ENCODE results near the gene STRBP. TPM values are rescaled to one million over a fixed set of nuclear protein-coding genes. Genes with fewer than 3 reads are reported as not detected.

The STRBP gene
- total RNA-seq, 2 experiments from 2014 or later = 20.4 to 22.6 TPM

- CTCF ChIA-PET = no interaction called here
- H3K9me3 Mint-ChIP-seq = no peaks in the 10 kb centered on the region
- no peak overlapping the region for H3K4me3 Mint-ChIP-seq
- no peak for DNase-seq
- POLR2A ChIA-PET = no interaction called here
- H3K36me3 Mint-ChIP-seq (ENCODE audit: low read depth) = peaks cover 3% of the 10 kb centered on the region
- no peaks in the 10 kb centered on the region for H3K27me3 Mint-ChIP-seq
- no peaks in the 10 kb centered on the region for H3K4me1 Mint-ChIP-seq
- no peak overlapping the region for H3K27ac Mint-ChIP-seq
Observed at GRCh38 chr9:123104807-123105206, 163.6 kb downstream of the STRBP start.

DNA sequence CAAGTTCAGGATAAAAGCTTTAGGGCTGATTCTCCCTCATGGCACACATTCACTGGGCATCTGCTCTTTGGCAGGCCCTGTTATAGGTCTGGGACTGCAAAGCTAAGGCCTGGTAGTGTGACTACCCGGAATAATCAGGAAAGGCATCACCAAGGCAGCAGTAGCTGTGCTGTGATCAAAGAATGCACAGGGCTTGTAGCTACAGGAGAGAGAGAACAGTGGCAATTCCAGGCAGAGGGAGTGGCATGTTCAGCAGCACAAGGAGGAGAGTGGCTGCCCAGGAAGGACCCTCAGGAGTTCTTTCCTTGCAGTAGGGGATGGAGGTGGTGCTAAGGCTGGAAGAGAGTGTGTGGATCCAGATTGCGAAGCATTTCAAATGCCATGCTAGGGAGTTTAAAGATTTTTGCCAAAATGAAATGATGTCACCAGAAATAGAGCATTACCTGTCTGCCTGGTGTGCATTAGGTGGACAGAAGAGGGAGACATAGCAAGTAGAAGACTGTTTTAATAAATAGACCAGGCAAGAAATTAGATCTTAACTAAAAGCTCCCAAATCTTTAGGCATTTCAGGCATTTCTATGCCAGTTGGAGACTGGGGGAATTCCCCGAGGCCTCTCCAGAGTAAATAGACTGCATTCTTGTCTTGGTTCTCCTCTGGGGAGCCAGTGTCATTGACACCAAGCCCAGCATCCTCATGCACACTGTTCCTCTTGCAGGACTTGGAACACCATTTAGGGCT is 165.8 kb downstream of the STRBP start:
- ChIA-PET POLR2A (no interaction called here), CTCF (interaction anchor here (0.7 to 3.4 kb wide), 5 partner anchors 19 to 246 kb away, joined by 3 to 16 read pairs (median 3); no protein-coding TSS in a partner anchor)
- DNase-seq = no peak
- Mint-ChIP-seq H3K27ac (no peak overlapping the region), H3K36me3 (ENCODE audit: low read depth) (peaks cover 9% of the 10 kb centered on the region), H3K4me3 (no peak overlapping the region), H3K4me1 (no peaks in the 10 kb centered on the region), H3K27me3 (no peaks in the 10 kb centered on the region), H3K9me3 (no peaks in the 10 kb centered on the region)

GRCh38 chr9:123099548-123099947 is 168.8 kb downstream of the STRBP start:
- no peaks in the 10 kb centered on the region for H3K4me1 Mint-ChIP-seq
- no peak for DNase-seq
- H3K9me3 Mint-ChIP-seq = no peaks in the 10 kb centered on the region
- ChIA-PET CTCF (no interaction called here), POLR2A (no interaction called here)
- no peaks in the 10 kb centered on the region for H3K27me3 Mint-ChIP-seq
- H3K27ac Mint-ChIP-seq = no peak overlapping the region
- H3K36me3 Mint-ChIP-seq (ENCODE audit: low read depth) = peaks cover 19% of the 10 kb centered on the region
- H3K4me3 Mint-ChIP-seq = no peak overlapping the region

DNA sequence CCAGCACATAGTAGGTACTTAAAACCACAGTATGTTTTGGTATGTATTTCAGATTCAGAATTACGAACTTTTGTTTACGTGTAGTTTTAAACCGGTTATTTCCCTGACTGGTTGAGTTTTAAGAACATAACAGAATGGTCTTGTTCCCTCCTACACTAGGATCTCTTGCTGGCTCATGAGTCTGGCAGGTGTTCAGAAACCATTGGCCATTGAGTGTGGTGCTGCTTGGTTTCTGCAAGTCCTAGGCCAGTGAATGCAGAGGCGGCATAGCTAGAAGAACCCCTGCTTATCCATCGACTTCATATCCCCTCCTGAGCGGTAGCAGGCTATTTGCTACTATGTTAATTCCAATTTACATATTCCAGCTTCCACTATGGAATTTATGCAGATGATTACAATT is 169.3 kb downstream of the STRBP start:
- POLR2A ChIA-PET = no interaction called here
- Mint-ChIP-seq H3K27ac (no peak overlapping the region), H3K4me3 (no peak overlapping the region), H3K4me1 (no peaks in the 10 kb centered on the region), H3K27me3 (no peaks in the 10 kb centered on the region), H3K9me3 (no peaks in the 10 kb centered on the region), H3K36me3 (ENCODE audit: low read depth) (peaks cover 19% of the 10 kb centered on the region)
- no peak for DNase-seq
- CTCF ChIA-PET = no interaction called here

- ChIA-PET CTCF (no interaction called here), POLR2A (no interaction called here)
- H3K36me3 Mint-ChIP-seq (ENCODE audit: low read depth) = peaks cover 21% of the 10 kb centered on the region
- no peaks in the 10 kb centered on the region for H3K27me3 Mint-ChIP-seq
- H3K9me3 Mint-ChIP-seq = no peaks in the 10 kb centered on the region
- DNase-seq = no peak
- H3K27ac Mint-ChIP-seq = no peak overlapping the region
- no peak overlapping the region for H3K4me3 Mint-ChIP-seq
- H3K4me1 Mint-ChIP-seq = no peaks in the 10 kb centered on the region
Observed at GRCh38 chr9:123098096-123098459, 170.3 kb downstream of the STRBP start.

- POLR2A ChIA-PET = no interaction called here
- Mint-ChIP-seq H3K36me3 (ENCODE audit: low read depth) (peaks cover 25% of the 10 kb centered on the region), H3K4me1 (no peaks in the 10 kb centered on the region), H3K27me3 (no peaks in the 10 kb centered on the region), H3K9me3 (no peaks in the 10 kb centered on the region), H3K27ac (no peak overlapping the region), H3K4me3 (no peak overlapping the region)
- DNase-seq = no peak
- CTCF ChIA-PET = interaction anchor here (0.5 kb wide), 1 partner anchor 29 kb away, joined by 3 read pairs; no protein-coding TSS in a partner anchor
Observed at GRCh38 chr9:123097430-123098095, 170.8 kb downstream of the STRBP start.

GRCh38 chr9:123096987-123097386 is 171.4 kb downstream of the STRBP start:
- peaks cover 29% of the 10 kb centered on the region for H3K36me3 Mint-ChIP-seq (ENCODE audit: low read depth)
- H3K27me3 Mint-ChIP-seq = no peaks in the 10 kb centered on the region
- H3K4me3 Mint-ChIP-seq = no peak overlapping the region
- ChIA-PET CTCF (no interaction called here), POLR2A (no interaction called here)
- H3K27ac Mint-ChIP-seq = no peak overlapping the region
- DNase-seq = no peak
- H3K9me3 Mint-ChIP-seq = no peaks in the 10 kb centered on the region
- H3K4me1 Mint-ChIP-seq = no peaks in the 10 kb centered on the region

GRCh38 chr9:123093141-123093540 is 175.2 kb downstream of the STRBP start:
- H3K36me3 Mint-ChIP-seq (ENCODE audit: low read depth) = peaks cover 25% of the 10 kb centered on the region
- CTCF ChIA-PET = interaction anchor here (0.7 to 2.3 kb wide), 4 partner anchors 10 to 258 kb away, joined by 3 to 11 read pairs (median 5); no protein-coding TSS in a partner anchor
- no peaks in the 10 kb centered on the region for H3K27me3 Mint-ChIP-seq
- no peak for DNase-seq
- no peaks in the 10 kb centered on the region for H3K9me3 Mint-ChIP-seq
- H3K4me3 Mint-ChIP-seq = no peak overlapping the region
- POLR2A ChIA-PET = interaction anchor here (0.7 kb wide), 1 partner anchor 12 kb away, joined by 3 read pairs; no protein-coding TSS in a partner anchor
- no peak overlapping the region for H3K27ac Mint-ChIP-seq
- H3K4me1 Mint-ChIP-seq = no peaks in the 10 kb centered on the region

- Mint-ChIP-seq H3K4me3 (no peak overlapping the region), H3K4me1 (no peaks in the 10 kb centered on the region), H3K27ac (no peak overlapping the region), H3K9me3 (no peaks in the 10 kb centered on the region), H3K27me3 (no peaks in the 10 kb centered on the region), H3K36me3 (ENCODE audit: low read depth) (peaks cover 19% of the 10 kb centered on the region)
- no peak for DNase-seq
- POLR2A ChIA-PET = no interaction called here
- CTCF ChIA-PET = interaction anchor here (0.8 kb wide), 1 partner anchor 258 kb away, joined by 3 read pairs; no protein-coding TSS in a partner anchor
Observed at GRCh38 chr9:123091459-123091858, 176.9 kb downstream of the STRBP start.

DNA sequence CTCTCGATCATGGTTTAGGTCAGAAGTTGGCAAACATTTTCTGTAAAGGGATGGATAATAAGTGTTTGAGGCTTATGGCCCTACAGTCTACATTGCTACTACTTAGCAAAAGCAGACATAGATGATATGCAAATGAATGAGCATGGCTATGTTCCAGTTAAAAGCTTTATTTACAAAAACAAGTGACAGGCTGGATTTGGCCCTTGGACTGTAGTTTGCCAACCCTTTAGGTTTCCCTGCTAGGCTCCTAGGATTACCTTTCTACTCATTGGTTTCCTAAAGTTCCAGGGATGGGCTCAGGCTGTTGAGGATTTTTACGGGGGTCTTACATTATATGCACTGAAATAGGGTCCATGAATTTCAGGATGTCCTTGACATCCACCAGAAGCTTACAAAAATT is 177.4 kb downstream of the STRBP start:
- H3K9me3 Mint-ChIP-seq = no peaks in the 10 kb centered on the region

GRCh38 chr9:123090198-123090896 is 178.0 kb downstream of the STRBP start:
- peaks cover 21% of the 10 kb centered on the region for H3K36me3 Mint-ChIP-seq (ENCODE audit: low read depth)
- no peak overlapping the region for H3K27ac Mint-ChIP-seq
- H3K4me1 Mint-ChIP-seq = peaks cover 3% of the 10 kb centered on the region
- H3K9me3 Mint-ChIP-seq = no peaks in the 10 kb centered on the region
- ChIA-PET CTCF (interaction anchor here (0.6 to 0.8 kb wide), 3 partner anchors 16 to 259 kb away, joined by 3 read pairs; no protein-coding TSS in a partner anchor), POLR2A (interaction anchor here (0.7 kb wide), 1 partner anchor 249 kb away, joined by 4 read pairs; no protein-coding TSS in a partner anchor)
- no peak for DNase-seq
- H3K4me3 Mint-ChIP-seq = no peak overlapping the region
- H3K27me3 Mint-ChIP-seq = no peaks in the 10 kb centered on the region

More for the DNA sequence above, 177.4 kb downstream of the STRBP start:
- Mint-ChIP-seq H3K4me1 (no peaks in the 10 kb centered on the region), H3K36me3 (ENCODE audit: low read depth) (peaks cover 20% of the 10 kb centered on the region), H3K4me3 (no peak overlapping the region), H3K27ac (no peak overlapping the region), H3K27me3 (no peaks in the 10 kb centered on the region)
- ChIA-PET POLR2A (no interaction called here), CTCF (interaction anchor here (0.8 kb wide), 1 partner anchor 259 kb away, joined by 3 read pairs; no protein-coding TSS in a partner anchor)
- DNase-seq = no peak

DNA sequence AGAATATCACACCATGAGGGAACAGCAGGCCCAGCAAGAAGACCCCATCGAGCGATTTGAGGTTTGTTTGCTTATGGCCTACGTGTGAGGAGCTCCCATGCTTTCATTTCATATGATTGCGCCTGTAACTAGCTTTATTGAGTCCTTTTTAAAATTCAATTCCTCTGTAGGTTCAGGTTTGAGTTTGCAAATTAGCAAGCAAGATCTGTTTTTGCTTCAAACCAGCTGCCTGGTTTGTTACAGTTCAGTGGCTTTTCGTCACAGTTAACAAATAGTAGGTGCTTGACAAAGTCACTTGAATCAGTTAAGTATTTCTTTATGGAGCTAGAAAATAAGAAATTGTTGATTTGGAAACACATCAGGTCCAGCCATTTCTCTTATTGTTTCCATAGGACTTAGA is 178.6 kb downstream of the STRBP start:
- ChIA-PET POLR2A (interaction anchor here (0.7 kb wide), 1 partner anchor 250 kb away, joined by 4 read pairs; no protein-coding TSS in a partner anchor), CTCF (interaction anchor here (0.6 to 0.8 kb wide), 2 partner anchors 16 to 259 kb away, joined by 3 read pairs; no protein-coding TSS in a partner anchor)
- no peaks in the 10 kb centered on the region for H3K27me3 Mint-ChIP-seq
- no peak overlapping the region for H3K4me3 Mint-ChIP-seq
- no peak overlapping the region for H3K27ac Mint-ChIP-seq
- H3K36me3 Mint-ChIP-seq (ENCODE audit: low read depth) = peaks cover 22% of the 10 kb centered on the region
- DNase-seq = no peak
- peaks cover 4% of the 10 kb centered on the region for H3K4me1 Mint-ChIP-seq
- no peaks in the 10 kb centered on the region for H3K9me3 Mint-ChIP-seq

GRCh38 chr9:123089040-123089439 is 179.3 kb downstream of the STRBP start:
- no peaks in the 10 kb centered on the region for H3K27me3 Mint-ChIP-seq
- peaks cover 30% of the 10 kb centered on the region for H3K36me3 Mint-ChIP-seq (ENCODE audit: low read depth)
- H3K4me3 Mint-ChIP-seq = no peak overlapping the region
- CTCF ChIA-PET = interaction anchor here (0.8 kb wide), 1 partner anchor 259 kb away, joined by 3 read pairs; no protein-coding TSS in a partner anchor
- H3K4me1 Mint-ChIP-seq = peaks cover 4% of the 10 kb centered on the region
- no peaks in the 10 kb centered on the region for H3K9me3 Mint-ChIP-seq
- H3K27ac Mint-ChIP-seq = no peak overlapping the region
- POLR2A ChIA-PET = no interaction called here
- no peak for DNase-seq

All from activated CD4-positive, alpha-beta memory T cell treated with anti-CD3 and anti-CD28 coated beads, Interleukin-2, amount 10 ng/mL, durations not matched to agents 7 days and 5 days (primary cell).